Parathyroid adenoma (tissue), 2 donors: ENCODE results near the gene DNAJC16.

Experiments
- H2AFZ ChIP-seq: fragments of 300-600 bp; sonication (generic); one replicate; pipeline ENCODE4 v1.7.0; 2017; ENCODE audit warnings: antibody characterized with exemption, mild to moderate bottlenecking
- H3K27ac ChIP-seq: fragments of 300-600 bp; sonication (generic); one replicate; pipeline ENCODE4 v1.7.0; 2017
- H3K27me3 ChIP-seq: fragments of 300-600 bp; sonication (generic); one replicate; pipeline ENCODE4 v1.7.0; 2017; ENCODE audit warnings: low read length; ENCODE audit not compliant: control insufficient read depth, insufficient read depth
- H3K36me3 ChIP-seq: fragments of 300-600 bp; sonication (generic); one replicate; pipeline ENCODE4 v1.7.0; 2017; ENCODE audit warnings: low read length; ENCODE audit not compliant: control insufficient read depth, insufficient read depth
- H3K4me1 ChIP-seq: fragments of 300-600 bp; sonication (generic); one replicate; pipeline ENCODE4 v1.7.0; 2017; ENCODE audit warnings: control low read depth
- H3K4me2 ChIP-seq: fragments of 300-600 bp; sonication (generic); one replicate; pipeline ENCODE4 v1.7.0; 2017; ENCODE audit warnings: low read length
- H3K4me3 ChIP-seq: fragments of 300-600 bp; sonication (generic); one replicate; pipeline ENCODE4 v1.7.0; 2017; ENCODE audit warnings: low read depth, low read length
- H3K79me2 ChIP-seq: fragments of 300-600 bp; sonication (generic); one replicate; pipeline ENCODE4 v1.7.0; 2017; ENCODE audit warnings: control low read depth
- H3K9ac ChIP-seq: fragments of 300-600 bp; sonication (generic); one replicate; pipeline ENCODE4 v1.7.0; 2017; ENCODE audit warnings: mild to moderate bottlenecking
- H3K9me3 ChIP-seq: fragments of 300-600 bp; sonication (generic); one replicate; pipeline ENCODE4 v1.7.0; 2017; ENCODE audit warnings: low read length; ENCODE audit not compliant: control insufficient read depth
- CTCF ChIP-seq: fragments of 300-600 bp; sonication (generic); IDR thresholded peaks from one replicate; pipeline ENCODE4 v1.7.0; 2017; ENCODE audit warnings: antibody characterized with exemption, mild to moderate bottlenecking
- donor health status: primary hyperparathyroidism.

DNAJC16 gene

GRCh38 chr1:15577691-15578090, 51.0 kb downstream of the DNAJC16 start:
- H3K27me3 ChIP-seq: no peaks in the 10 kb centered on the region
- peaks cover 20% of the 10 kb centered on the region for H3K4me1 ChIP-seq
- no peaks in the 10 kb centered on the region for H3K36me3 ChIP-seq
- H3K79me2 ChIP-seq: no peaks in the 10 kb centered on the region
- peak overlapping the region; percentile 1 for H3K4me2 ChIP-seq
- H3K9ac ChIP-seq: no peak overlapping the region
- no peak overlapping the region for H3K27ac ChIP-seq
- no peak overlapping the region for H3K4me3 ChIP-seq
- no peaks in the 10 kb centered on the region for H3K9me3 ChIP-seq
- H2AFZ ChIP-seq: no peak overlapping the region
- no peak for TF ChIP-seq CTCF

GRCh38 chr1:15578921-15579682, 52.5 kb downstream of the DNAJC16 start:
- Histone ChIP-seq H3K4me3 (peak overlapping the region; percentile 39), H3K36me3 (no peaks in the 10 kb centered on the region), H3K9me3 (no peaks in the 10 kb centered on the region), H2AFZ (peak overlapping the region; percentile 36), H3K4me2 (peak overlapping the region; percentile 64), H3K79me2 (no peaks in the 10 kb centered on the region), H3K9ac (no peak overlapping the region), H3K4me1 (peaks cover 19% of the 10 kb centered on the region), H3K27ac (peak overlapping the region; percentile 85), H3K27me3 (no peaks in the 10 kb centered on the region)
- no peak for TF ChIP-seq CTCF

- Histone ChIP-seq H2AFZ (peak overlapping the region; percentile 36), H3K4me2 (peak overlapping the region; percentile 64), H3K4me1 (peaks cover 14% of the 10 kb centered on the region), H3K4me3 (peak overlapping the region; percentile 39), H3K9ac (no peak overlapping the region), H3K27me3 (no peaks in the 10 kb centered on the region), H3K9me3 (no peaks in the 10 kb centered on the region), H3K79me2 (no peaks in the 10 kb centered on the region), H3K36me3 (no peaks in the 10 kb centered on the region), H3K27ac (peak overlapping the region; percentile 85)
- TF ChIP-seq CTCF: no peak
Measured at GRCh38 chr1:15579683-15580047, 53.0 kb downstream of the DNAJC16 start.

GRCh38 chr1:15583016-15583706, 56.5 kb downstream of the DNAJC16 start:
- Histone ChIP-seq H3K79me2 (no peaks in the 10 kb centered on the region), H3K4me2 (no peak overlapping the region), H3K27ac (no peak overlapping the region), H3K9ac (no peak overlapping the region), H3K4me3 (no peak overlapping the region), H3K27me3 (no peaks in the 10 kb centered on the region), H3K9me3 (no peaks in the 10 kb centered on the region), H2AFZ (no peak overlapping the region), H3K36me3 (no peaks in the 10 kb centered on the region), H3K4me1 (peaks cover 10% of the 10 kb centered on the region)
- no peak for TF ChIP-seq CTCF
